Measurements from ENCODE around the gene MSRB3. TPM values are rescaled to one million over a fixed set of nuclear protein-coding genes. Genes with fewer than 3 reads are reported as not detected.

Gene MSRB3
- total RNA-seq, 1 experiment from 2014 or later, result 5.9 TPM

DNA sequence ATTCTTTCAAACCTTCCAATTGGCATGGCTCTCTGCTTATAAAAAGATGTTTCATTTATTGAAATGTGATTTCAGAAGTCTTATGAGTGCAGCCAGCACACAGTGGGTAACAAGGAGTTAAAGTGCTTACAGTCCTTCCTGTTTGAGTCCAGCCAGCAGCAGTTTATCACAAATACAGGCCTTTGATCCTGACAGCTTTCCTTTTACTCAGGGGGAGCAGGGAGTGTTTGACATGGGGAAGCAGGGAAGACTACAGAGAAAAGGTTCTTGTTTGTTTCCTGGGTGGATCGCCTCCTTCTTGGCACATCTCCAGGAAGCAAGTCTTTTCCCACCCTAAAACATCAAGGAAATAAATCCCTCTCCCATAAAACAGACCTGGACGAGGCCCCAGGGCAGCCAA is 216.1 kb downstream of the MSRB3 start:
- Histone ChIP-seq H2AFZ (ENCODE audit: low read length) (no peak overlapping the region), H3K79me2 (ENCODE audit: low read length) (no peaks in the 10 kb centered on the region), H3K9me3 (ENCODE audit: low read length) (no peaks in the 10 kb centered on the region), H3K9me2 (replicated peaks; ENCODE audit: low read length) (no peaks in the 10 kb centered on the region), H3K27ac (ENCODE audit: low read length) (no peak overlapping the region), H3K36me3 (ENCODE audit: low read depth, low read length) (no peaks in the 10 kb centered on the region), H3K4me2 (ENCODE audit: low read length) (no peak overlapping the region), H3F3A (ENCODE audit: low read length, unreplicated experiment) (no peaks in the 10 kb centered on the region), H3K4me1 (ENCODE audit: insufficient read depth, low read length) (peaks cover 17% of the 10 kb centered on the region), H3K4me3 (ENCODE audit: low read length) (no peak overlapping the region), H4K20me1 (ENCODE audit: low read length) (no peaks in the 10 kb centered on the region), H3K27me3 (ENCODE audit: low read length) (no peaks in the 10 kb centered on the region), H3K9ac (ENCODE audit: low read length) (no peak overlapping the region)
- BruUV-seq (replicated peaks), result no TSS peak
- CTCF ChIA-PET, result no interaction called here
- ATAC-seq (no peak), DNase-seq (no peak)
- intact Hi-C loops (cut with micrococcal nuclease), result no loop called here
- TF ChIP-seq EZH2 (IDR thresholded peaks at IDR 0.05; ENCODE audit: low read length, unreplicated experiment), result no peak
- TF ChIP-seq, protein P1, sequence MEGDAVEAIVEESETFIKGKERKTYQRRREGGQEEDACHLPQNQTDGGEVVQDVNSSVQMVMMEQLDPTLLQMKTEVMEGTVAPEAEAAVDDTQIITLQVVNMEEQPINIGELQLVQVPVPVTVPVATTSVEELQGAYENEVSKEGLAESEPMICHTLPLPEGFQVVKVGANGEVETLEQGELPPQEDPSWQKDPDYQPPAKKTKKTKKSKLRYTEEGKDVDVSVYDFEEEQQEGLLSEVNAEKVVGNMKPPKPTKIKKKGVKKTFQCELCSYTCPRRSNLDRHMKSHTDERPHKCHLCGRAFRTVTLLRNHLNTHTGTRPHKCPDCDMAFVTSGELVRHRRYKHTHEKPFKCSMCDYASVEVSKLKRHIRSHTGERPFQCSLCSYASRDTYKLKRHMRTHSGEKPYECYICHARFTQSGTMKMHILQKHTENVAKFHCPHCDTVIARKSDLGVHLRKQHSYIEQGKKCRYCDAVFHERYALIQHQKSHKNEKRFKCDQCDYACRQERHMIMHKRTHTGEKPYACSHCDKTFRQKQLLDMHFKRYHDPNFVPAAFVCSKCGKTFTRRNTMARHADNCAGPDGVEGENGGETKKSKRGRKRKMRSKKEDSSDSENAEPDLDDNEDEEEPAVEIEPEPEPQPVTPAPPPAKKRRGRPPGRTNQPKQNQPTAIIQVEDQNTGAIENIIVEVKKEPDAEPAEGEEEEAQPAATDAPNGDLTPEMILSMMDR (conservative IDR thresholded peaks at IDR 0.05; ENCODE audit: low read depth, low read length), result no peak
- TF ChIP-seq EZH2phosphoT487 (IDR thresholded peaks at IDR 0.05; ENCODE audit: borderline replicate concordance, low read length), result no peak
- POLR2A ChIA-PET (ENCODE audit: unreplicated experiment), result no interaction called here

DNA sequence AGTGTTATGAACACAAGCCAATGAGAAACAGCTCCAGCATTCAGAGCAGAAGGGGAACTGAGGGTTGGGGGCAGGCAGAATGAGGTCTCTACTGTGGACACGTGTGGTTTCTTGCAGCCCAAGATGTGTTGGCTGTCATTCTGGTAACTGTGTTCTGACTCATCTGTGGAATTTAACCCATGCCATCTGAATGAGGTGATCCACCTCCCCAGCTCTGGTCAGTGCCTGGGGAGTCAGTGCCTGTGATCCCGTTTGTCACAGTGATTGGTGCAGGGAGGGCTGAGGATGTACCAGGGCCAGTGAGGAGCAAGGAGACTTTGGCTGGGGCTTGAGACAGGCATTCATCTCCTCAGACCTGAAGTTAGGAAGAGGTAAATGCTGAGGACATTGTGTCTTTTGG is 216.8 kb downstream of the MSRB3 start:
- BruUV-seq (replicated peaks), result no TSS peak
- peak; percentile 71 for DNase-seq
- peak; percentile 87 for ATAC-seq
- Histone ChIP-seq H2AFZ (ENCODE audit: low read length) (0 out of 2 replicates have a peak overlapping the region, but pooled peaks have one; percentile 9), H3K4me3 (ENCODE audit: low read length) (no peak overlapping the region), H3K4me2 (ENCODE audit: low read length) (no peak overlapping the region), H3K9ac (ENCODE audit: low read length) (no peak overlapping the region), H3K4me1 (ENCODE audit: insufficient read depth, low read length) (peaks cover 18% of the 10 kb centered on the region), H3K9me3 (ENCODE audit: low read length) (no peaks in the 10 kb centered on the region), H3K36me3 (ENCODE audit: low read depth, low read length) (no peaks in the 10 kb centered on the region), H3K27ac (ENCODE audit: low read length) (no peak overlapping the region), H3K27me3 (ENCODE audit: low read length) (no peaks in the 10 kb centered on the region), H3K79me2 (ENCODE audit: low read length) (no peaks in the 10 kb centered on the region), H3F3A (ENCODE audit: low read length, unreplicated experiment) (no peaks in the 10 kb centered on the region), H3K9me2 (replicated peaks; ENCODE audit: low read length) (no peaks in the 10 kb centered on the region), H4K20me1 (ENCODE audit: low read length) (no peaks in the 10 kb centered on the region)
- intact Hi-C loops (cut with micrococcal nuclease), result no loop called here
- TF ChIP-seq EZH2 (IDR thresholded peaks at IDR 0.05; ENCODE audit: low read length, unreplicated experiment) (no peak), EZH2phosphoT487 (IDR thresholded peaks at IDR 0.05; ENCODE audit: borderline replicate concordance, low read length) (no peak)
- TF ChIP-seq, protein P1 (conservative IDR thresholded peaks at IDR 0.05; ENCODE audit: low read depth, low read length), result no peak
- ChIA-PET POLR2A (ENCODE audit: unreplicated experiment) (no interaction called here), CTCF (no interaction called here)

DNA sequence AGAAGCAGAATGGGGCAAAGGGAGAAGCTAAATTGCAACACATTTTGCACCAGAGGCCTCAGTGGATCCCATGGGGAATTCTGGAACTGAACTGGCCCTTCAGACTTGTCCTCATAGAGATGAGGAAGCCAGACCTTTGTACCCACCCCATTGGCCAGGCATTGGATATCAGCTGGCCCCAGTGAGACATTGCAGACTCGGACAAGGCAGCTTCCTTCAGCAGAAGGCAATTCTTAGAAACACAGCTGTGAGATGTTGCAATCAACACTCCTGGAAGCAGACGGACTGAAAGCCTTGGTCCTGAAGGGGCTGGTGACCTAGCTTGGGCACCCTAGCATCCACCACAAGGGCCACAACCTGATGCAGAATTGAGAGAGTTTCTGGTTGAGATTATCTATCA is 218.1 kb downstream of the MSRB3 start:
- no peaks in the 10 kb centered on the region for H3F3A ChIP-seq (ENCODE audit: low read length, unreplicated experiment)
- CTCF ChIA-PET, result no interaction called here
- peaks cover 26% of the 10 kb centered on the region for H3K4me1 ChIP-seq (ENCODE audit: insufficient read depth, low read length)
- no peak overlapping the region for H3K27ac ChIP-seq (ENCODE audit: low read length)
- intact Hi-C loops (cut with micrococcal nuclease), result no loop called here
- no peaks in the 10 kb centered on the region for H3K79me2 ChIP-seq (ENCODE audit: low read length)
- POLR2A ChIA-PET (ENCODE audit: unreplicated experiment), result no interaction called here
- TF ChIP-seq EZH2 (IDR thresholded peaks at IDR 0.05; ENCODE audit: low read length, unreplicated experiment), result no peak
- TF ChIP-seq, protein P1 (conservative IDR thresholded peaks at IDR 0.05; ENCODE audit: low read depth, low read length), result no peak
- no peak for TF ChIP-seq EZH2phosphoT487 (IDR thresholded peaks at IDR 0.05; ENCODE audit: borderline replicate concordance, low read length)
- H3K27me3 ChIP-seq (ENCODE audit: low read length), result no peaks in the 10 kb centered on the region
- no peak for DNase-seq
- H3K4me2 ChIP-seq (ENCODE audit: low read length), result no peak overlapping the region
- H3K4me3 ChIP-seq (ENCODE audit: low read length), result no peak overlapping the region
- no peaks in the 10 kb centered on the region for H3K9me2 ChIP-seq (replicated peaks; ENCODE audit: low read length)
- H4K20me1 ChIP-seq (ENCODE audit: low read length), result no peaks in the 10 kb centered on the region
- ATAC-seq, result no peak
- BruUV-seq (replicated peaks), result no TSS peak
- H3K9me3 ChIP-seq (ENCODE audit: low read length), result no peaks in the 10 kb centered on the region
- no peak overlapping the region for H2AFZ ChIP-seq (ENCODE audit: low read length)
- no peak overlapping the region for H3K9ac ChIP-seq (ENCODE audit: low read length)
- no peaks in the 10 kb centered on the region for H3K36me3 ChIP-seq (ENCODE audit: low read depth, low read length)

Data from PC-3 (cell line).